ENCODE measurements around the gene FBXL19.

FBXL19 gene

GRCh38 chr16:30996324-30996984 lies 73.1 kb downstream of the FBXL19 start:
- TF ChIP-seq CTCF (IDR thresholded peaks at IDR 0.05; ENCODE audit: low read depth, low read length, missing control alignments) = no peak
- no peak for DNase-seq (ENCODE audit: low read depth)
- peak overlapping the region; percentile 74 for H3K4me3 ChIP-seq (ENCODE audit: low read depth, low read length)

- DNase-seq (ENCODE audit: low read depth) = peak; percentile 55
- H3K4me3 ChIP-seq (ENCODE audit: low read depth, low read length) = peak overlapping the region; percentile 74
- no peak for TF ChIP-seq CTCF (IDR thresholded peaks at IDR 0.05; ENCODE audit: low read depth, low read length, missing control alignments)
Measured at GRCh38 chr16:30996985-30997724, 73.8 kb downstream of the FBXL19 start.

- H3K4me3 ChIP-seq (ENCODE audit: low read depth, low read length) = peak overlapping the region; percentile 42; the same call in 1 of the 2 replicates
- no peak for TF ChIP-seq CTCF (IDR thresholded peaks at IDR 0.05; ENCODE audit: low read depth, low read length, missing control alignments)
- no peak for DNase-seq (ENCODE audit: low read depth)
Measured at GRCh38 chr16:30997725-30998711, 74.6 kb downstream of the FBXL19 start.

All from GM12864 (cell line).